Tibial artery (tissue), 4 donors: ENCODE data around the gene RFLNA.

Source experiments
- DNase-seq, 2 donors: peaks; one replicate each; pipeline ENCODE4 v3.0.0-alpha.2; 2019
- H3K27ac ChIP-seq, 2 donors: fragments of 200-600 bp; sonication (generic) in 1 of 2; 1 replicate in 1 of 2; 2 replicates in 1 of 2; pipeline ENCODE4 v1.5.1; 2018 to 2019; ENCODE audit warnings: mild to moderate bottlenecking in 1 of 2
- H3K27me3 ChIP-seq, 2 donors: fragments of 200-600 bp; sonication (generic) in 1 of 2; one replicate each; pipeline versions ENCODE4 v1.5.1 to v1.6.0; 2016 to 2019
- H3K36me3 ChIP-seq, 3 donors: fragments of 200-600 bp; sonication (generic) in 2 of 3; one replicate each; pipeline ENCODE4 v1.5.1; 2016 to 2019; ENCODE audit warnings: mild to moderate bottlenecking in 2 of 3
- H3K4me1 ChIP-seq, 4 donors: fragments of 200-600 bp; sonication (generic) in 2 of 4; 1 replicate in 3 of 4; 2 replicates in 1 of 4; pipeline ENCODE4 v1.5.1; 2016 to 2019
- H3K4me3 ChIP-seq, 2 donors: fragments of 200-600 bp; sonication (generic) in 1 of 2; 1 replicate in 1 of 2; 2 replicates in 1 of 2; pipeline ENCODE4 v1.5.1; 2018 to 2019; ENCODE audit warnings: mild to moderate bottlenecking in 2 of 2
- H3K9me3 ChIP-seq, 3 donors: fragments of 200-600 bp; sonication (generic) in 1 of 3; one replicate each; pipeline ENCODE4 v1.5.1; 2016 to 2019
- CTCF ChIP-seq, 2 experiments: fragments of 200-600 bp in 1 of 2; fragments of 450-650 bp in 1 of 2; IDR thresholded peaks; one replicate each; pipeline ENCODE4 v1.5.1; 2017 to 2019; ENCODE audit warnings: antibody characterized with exemption in 2 of 2, mild to moderate bottlenecking in 1 of 2, moderate library complexity in 1 of 2
- intact Hi-C: fragments of 100-400 bp; cut with DNase I; formaldehyde crosslinking; loops from one replicate; pipeline ENCODE4 v1.15.0; 2023; ENCODE audit warnings: low total_unique reads

RFLNA gene

GRCh38 chr12:124359671-124360581 is 65.0 kb downstream of the RFLNA start:
- Histone ChIP-seq H3K27me3 (no peaks in the 10 kb centered on the region), H3K4me3 (no peak overlapping the region), H3K9me3 (no peaks in the 10 kb centered on the region), H3K36me3 (peaks cover 15 to 89% (median 52%) of the 10 kb centered on the region in 3 donors), H3K27ac (peak overlapping the region; percentile 71 to 76), H3K4me1 (peaks cover 3 to 36% (median 24%) of the 10 kb centered on the region in 4 donors)
- intact Hi-C loops: loop anchor here (10.0 kb wide), 1 partner anchor 155 kb away; no protein-coding TSS in a partner anchor
- no peak for TF ChIP-seq CTCF (IDR thresholded peaks at IDR 0.05)
- peak; percentile 96 to 100 for DNase-seq

GRCh38 chr12:124361074-124361970 is 66.4 kb downstream of the RFLNA start:
- peaks cover 6 to 89% (median 45%) of the 10 kb centered on the region in 3 donors for H3K36me3 ChIP-seq

GRCh38 chr12:124361996-124362395 is 67.1 kb downstream of the RFLNA start:
- peaks cover 6 to 89% (median 38%) of the 10 kb centered on the region in 3 donors for H3K36me3 ChIP-seq

More at GRCh38 chr12:124361074-124361970, 66.4 kb downstream of the RFLNA start:
- peaks cover 3 to 50% (median 31%) of the 10 kb centered on the region in 4 donors for H3K4me1 ChIP-seq
- H3K4me3 ChIP-seq: no peak overlapping the region
- intact Hi-C loops: loop anchor here (10.0 kb wide), 1 partner anchor 153 kb away; no protein-coding TSS in a partner anchor
- peak overlapping the region in 1 of 2 donors; percentile 71 for H3K27ac ChIP-seq
- TF ChIP-seq CTCF (IDR thresholded peaks at IDR 0.05): no peak
- no peaks in the 10 kb centered on the region for H3K27me3 ChIP-seq
- no peak for DNase-seq
- no peaks in the 10 kb centered on the region for H3K9me3 ChIP-seq

GRCh38 chr12:124363353-124363965 is 68.6 kb downstream of the RFLNA start:
- no peak for TF ChIP-seq CTCF (IDR thresholded peaks at IDR 0.05)
- DNase-seq: no peak
- Histone ChIP-seq H3K9me3 (no peaks in the 10 kb centered on the region), H3K27ac (no peak overlapping the region), H3K36me3 (peaks cover 3 to 78% (median 31%) of the 10 kb centered on the region in 3 donors), H3K27me3 (no peaks in the 10 kb centered on the region), H3K4me1 (peaks cover 7 to 66% (median 43%) of the 10 kb centered on the region in 4 donors), H3K4me3 (no peak overlapping the region)
- intact Hi-C loops: loop anchor here (10.0 kb wide), 1 partner anchor 151 kb away; no protein-coding TSS in a partner anchor

More at GRCh38 chr12:124361996-124362395, 67.1 kb downstream of the RFLNA start:
- peak overlapping the region in 1 of 2 donors; percentile 28 for H3K27ac ChIP-seq
- intact Hi-C loops: loop anchor here (10.0 kb wide), 1 partner anchor 153 kb away; no protein-coding TSS in a partner anchor
- no peak for TF ChIP-seq CTCF (IDR thresholded peaks at IDR 0.05)
- no peak for DNase-seq
- no peak overlapping the region for H3K4me3 ChIP-seq
- no peaks in the 10 kb centered on the region for H3K27me3 ChIP-seq
- H3K4me1 ChIP-seq: peaks cover 3 to 54% (median 31%) of the 10 kb centered on the region in 4 donors
- H3K9me3 ChIP-seq: no peaks in the 10 kb centered on the region

GRCh38 chr12:124364543-124364942 is 69.7 kb downstream of the RFLNA start:
- Histone ChIP-seq H3K36me3 (peaks cover 0 to 74% (median 23%) of the 10 kb centered on the region in 3 donors), H3K9me3 (no peaks in the 10 kb centered on the region), H3K27me3 (no peaks in the 10 kb centered on the region), H3K4me1 (peaks cover 8 to 66% (median 42%) of the 10 kb centered on the region in 4 donors), H3K27ac (peak overlapping the region in 1 of 2 donors; percentile 17), H3K4me3 (no peak overlapping the region)
- TF ChIP-seq CTCF (IDR thresholded peaks at IDR 0.05): no peak
- no peak for DNase-seq
- intact Hi-C loops: loop anchor here (10.0 kb wide), 1 partner anchor 150 kb away; no protein-coding TSS in a partner anchor
